Posterior vena cava (tissue), 2 donors: ENCODE measurements around the gene CLIC5. TPM values are rescaled to one million over a fixed set of nuclear protein-coding genes. Genes with fewer than 3 reads are reported as not detected.

Experiments
- DNase-seq: peaks from one replicate; pipeline ENCODE4 v3.0.0-alpha.2; 2020; ENCODE audit warnings: low spot score
- intact Hi-C, 2 donors: fragments of 100-400 bp; cut with DNase I; formaldehyde crosslinking; loops; one replicate each; pipeline versions ENCODE4 v1.14.1 to v1.14.2; 2022 to 2023
- total RNA-seq, 2 donors: library from RNA; stranded (reverse); fragmentation: NEBNext Ultra II Directional; extraction: Animal tissue kit (Norgen Biotek cat#: 25700); gene quantifications; one replicate each; pipeline ENCODE4 v1.2.1, GENCODE V29; 2021
- donor health status: DM: yes; HTN: yes; CAD: no.
- donor health status: DM: yes; HTN: yes; CAD: no.

Gene CLIC5
- total RNA-seq, 2 donors from 2014 or later, result 7.6 to 9.4 TPM

DNA sequence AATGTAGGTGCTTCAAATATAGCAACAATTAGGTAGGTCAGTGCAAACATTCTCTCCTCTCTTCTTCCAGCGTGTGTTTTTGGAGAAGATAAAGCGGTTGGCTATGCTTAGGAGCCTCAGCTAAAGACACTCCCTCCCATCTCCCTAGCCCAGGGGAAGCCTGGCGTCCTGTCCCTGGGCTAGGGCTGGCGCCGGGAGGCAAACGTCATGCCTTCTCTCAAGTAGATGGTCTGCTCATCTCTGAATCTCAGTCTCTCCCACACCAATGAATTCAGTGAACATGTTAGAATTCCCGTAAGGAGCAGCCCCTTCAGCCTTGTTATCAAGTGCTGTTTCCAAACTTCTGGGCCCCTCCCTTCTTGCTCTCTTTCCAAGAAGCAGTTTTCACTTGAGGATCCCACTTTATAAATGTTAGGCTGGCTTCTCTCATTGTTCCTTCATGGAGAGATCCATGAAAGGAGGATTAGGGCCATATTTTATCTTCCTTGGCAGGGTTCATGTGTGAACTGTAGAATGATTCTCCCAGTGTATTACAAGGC lies 142.8 kb downstream of the CLIC5 start:
- intact Hi-C loops, result no loop called here
- DNase-seq, result no peak

DNA sequence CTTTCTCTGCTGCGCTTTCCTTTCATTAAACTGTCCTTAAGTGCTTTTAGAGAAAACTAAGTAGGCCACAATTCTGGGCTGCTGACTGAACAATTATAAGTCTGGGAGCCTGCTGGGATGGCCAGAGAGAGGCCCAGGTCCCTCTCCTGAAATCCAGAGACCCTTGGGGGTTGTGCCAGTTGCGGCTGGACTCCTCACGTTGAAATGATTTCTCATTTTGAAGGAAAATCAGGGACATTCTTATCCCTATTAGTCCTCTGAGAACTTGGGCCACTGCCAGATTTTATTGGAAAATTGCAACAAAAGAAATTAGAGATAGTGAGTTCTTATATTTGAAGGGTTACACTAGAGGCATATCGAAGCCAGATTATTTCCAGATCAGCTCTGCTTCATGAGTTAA lies 145.1 kb downstream of the CLIC5 start:
- intact Hi-C loops, result no loop called here
- DNase-seq, result no peak

DNA sequence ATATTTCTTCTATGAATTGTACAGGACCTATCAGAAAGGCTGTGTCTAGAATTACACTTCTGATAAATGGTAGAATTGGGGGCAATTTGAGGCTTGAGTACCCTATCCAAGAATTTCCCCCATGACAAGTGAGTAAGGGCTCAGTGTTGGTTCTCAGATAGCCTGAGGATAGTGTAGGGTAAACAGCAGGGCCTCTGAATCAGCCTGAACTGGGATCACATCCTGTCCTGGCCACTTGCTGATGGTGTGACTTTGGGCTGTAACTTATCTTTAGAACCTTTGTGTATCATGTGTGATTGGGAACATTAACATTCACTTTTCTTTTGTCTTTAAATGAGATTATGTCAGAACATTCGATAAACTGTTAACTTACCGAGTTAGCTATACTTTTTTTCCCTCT lies 151.0 kb downstream of the CLIC5 start:
- intact Hi-C loops, result no loop called here
- DNase-seq, result no peak

DNA sequence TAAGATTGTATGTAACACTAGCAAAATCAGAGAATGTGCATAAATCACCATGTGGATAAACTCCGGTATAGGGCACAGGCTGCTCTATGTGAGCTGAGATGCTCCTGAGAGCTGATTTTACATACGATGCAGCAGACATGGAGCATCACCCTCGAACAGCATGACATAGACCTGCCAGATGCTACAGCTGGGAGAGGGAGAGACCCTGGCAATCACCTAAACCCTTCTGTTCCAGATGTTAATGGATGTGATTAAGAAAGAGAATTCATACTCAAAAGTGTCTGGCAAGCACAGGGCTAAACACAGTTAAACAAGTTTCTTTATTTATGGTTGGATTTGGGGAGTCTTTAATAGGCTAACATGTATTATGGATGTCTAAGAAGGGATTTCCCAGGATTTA lies 157.0 kb downstream of the CLIC5 start:
- intact Hi-C loops, result no loop called here
- DNase-seq, result no peak

DNA sequence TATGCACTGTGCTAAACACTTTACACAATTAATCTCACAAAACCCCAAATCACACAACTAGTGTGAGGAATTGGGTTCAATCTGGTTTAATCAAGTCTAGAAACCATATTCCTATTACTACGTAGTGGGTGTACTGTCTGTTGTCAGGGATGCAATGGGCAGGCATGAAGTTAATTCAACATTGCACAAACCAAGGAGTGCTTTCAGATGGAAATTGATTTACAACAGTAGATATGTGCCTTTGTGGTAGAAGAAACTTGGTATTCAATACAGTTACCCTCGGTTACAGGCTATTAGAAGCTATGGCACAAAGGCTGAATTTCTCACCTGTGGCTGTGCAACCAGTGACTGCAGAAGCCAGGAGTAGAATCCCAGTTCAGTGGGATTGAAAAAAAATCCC lies 157.8 kb downstream of the CLIC5 start:
- no peak for DNase-seq
- intact Hi-C loops, result no loop called here

DNA sequence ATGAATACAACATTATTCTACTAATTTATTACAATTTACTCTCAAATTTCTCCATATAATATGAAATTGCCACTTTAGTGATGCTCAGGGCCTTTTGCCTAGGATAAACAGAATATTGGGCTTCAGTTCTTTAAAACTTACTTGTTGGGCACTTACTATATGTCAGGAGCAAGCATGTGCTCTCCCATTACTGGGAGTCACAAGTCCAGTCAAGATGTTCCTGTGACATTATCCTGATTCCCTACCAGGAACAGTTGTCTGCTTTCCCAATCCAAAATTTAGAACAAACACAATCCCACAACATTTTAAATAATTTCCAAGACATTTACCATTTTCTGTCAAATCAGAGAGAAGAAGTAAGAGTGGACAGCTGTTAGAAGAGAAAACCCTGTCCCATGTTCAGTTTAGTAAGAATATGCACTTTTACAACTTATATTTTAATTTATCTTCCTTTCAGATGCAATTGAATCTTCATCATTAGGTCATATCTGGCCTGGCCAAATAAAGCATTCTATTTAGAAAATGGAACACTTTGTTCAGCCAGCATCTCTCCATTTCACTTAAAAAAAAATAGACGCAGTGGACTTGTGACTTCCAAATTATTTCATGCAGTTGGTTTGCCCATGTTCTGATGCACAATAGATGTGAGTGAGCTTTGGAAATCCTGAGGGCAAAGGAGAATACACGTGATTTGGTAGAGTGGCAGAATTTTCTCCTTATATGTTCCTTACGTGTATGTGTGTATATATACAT lies 159.8 kb downstream of the CLIC5 start:
- intact Hi-C loops, result no loop called here
- no peak for DNase-seq

DNA sequence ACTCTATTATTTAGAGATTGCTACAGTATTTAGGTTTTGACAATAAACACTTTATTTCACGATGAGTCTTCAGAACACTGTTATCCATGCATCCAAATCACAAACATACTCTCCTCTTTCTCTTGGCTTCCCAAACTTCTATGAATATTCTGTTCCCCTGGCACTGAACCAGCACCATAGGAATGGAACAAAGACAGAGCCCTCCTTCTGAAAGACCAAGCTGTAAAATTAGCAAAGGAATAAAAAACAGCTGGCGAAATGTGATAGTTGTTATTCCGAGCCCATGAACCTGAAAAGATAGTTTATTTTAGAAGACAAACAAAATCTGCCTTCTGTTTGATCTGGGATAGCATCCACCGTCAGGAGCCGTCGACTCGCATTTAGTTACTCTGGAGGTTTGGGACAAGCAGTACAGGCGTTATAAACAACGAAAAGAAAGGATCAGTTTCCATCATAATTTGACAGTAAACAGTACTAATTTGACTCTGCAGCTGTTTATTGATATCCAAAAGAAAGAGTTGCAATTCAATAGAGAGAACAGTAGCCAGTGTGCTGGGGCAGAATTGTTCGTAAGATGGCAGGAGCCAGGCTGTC lies 161.4 kb downstream of the CLIC5 start:
- DNase-seq, result no peak
- intact Hi-C loops, result no loop called here

DNA sequence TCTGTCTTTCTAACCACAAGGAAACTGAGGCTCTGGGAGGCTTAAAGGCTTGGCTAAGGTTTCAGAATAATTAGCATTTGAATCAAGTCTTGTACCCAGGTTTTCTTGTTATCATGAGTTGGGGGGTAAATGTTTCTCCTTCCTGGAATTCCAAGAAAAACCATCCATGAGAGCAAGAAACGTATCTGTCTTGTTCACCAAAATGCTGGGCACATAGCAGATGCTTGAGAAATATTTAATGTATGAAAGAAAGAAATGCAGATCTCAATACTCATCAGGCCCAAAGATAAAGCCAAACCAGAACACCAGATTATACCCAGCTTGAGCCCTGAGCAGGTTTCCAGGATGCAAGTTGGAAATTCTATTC lies 164.6 kb downstream of the CLIC5 start:
- intact Hi-C loops, result no loop called here
- DNase-seq, result no peak

DNA sequence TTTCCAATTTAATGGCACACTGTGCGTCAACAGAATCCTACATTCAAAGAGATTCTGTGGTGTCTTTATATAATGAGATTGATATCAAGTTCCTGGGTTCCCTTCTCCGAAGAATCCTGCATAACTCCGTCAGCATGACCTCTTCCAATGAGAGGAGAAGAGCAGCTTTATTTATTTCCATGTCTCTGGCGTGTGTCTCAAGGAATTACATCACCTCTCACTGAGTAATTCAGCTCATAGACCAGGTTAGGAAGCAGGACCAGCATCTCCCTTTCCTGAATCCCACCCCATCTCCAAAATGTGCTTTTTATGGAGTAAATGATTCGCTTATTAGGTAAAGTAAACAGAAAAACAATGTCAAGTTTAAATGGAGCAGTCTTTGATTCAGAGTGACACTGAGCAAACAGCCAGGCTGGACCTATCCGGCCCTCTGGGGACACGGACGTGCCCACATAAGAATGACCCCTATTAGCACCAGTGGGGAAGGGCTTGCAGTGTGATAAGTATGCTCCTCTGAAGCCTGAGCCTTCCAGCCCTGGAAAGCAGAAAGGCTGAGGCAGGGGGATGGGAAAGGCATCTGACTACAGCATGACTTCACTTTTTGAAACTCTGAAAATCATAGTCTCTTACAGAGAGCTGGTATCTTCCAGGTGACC lies 165.2 kb downstream of the CLIC5 start:
- intact Hi-C loops, result no loop called here

DNA sequence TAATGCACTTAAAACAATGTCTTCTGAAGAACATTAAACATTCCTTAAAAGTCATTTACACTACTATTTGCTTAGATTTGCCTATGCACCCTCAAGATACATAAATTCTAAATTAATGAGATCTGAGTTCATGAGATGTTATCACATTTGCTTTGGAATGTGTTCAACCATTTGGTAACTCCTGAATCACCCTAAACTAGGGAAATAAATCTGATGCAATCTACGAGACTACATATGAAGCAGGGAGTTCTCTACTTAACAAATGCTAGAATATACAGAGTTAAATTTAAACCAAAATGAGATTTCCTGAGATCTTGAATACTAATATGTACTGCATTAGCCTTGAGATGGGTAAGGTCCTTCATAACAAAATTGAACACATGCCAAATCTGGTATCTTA lies 170.1 kb downstream of the CLIC5 start:
- DNase-seq, result no peak

More for the DNA sequence above, 165.2 kb downstream of the CLIC5 start:
- no peak for DNase-seq

DNA sequence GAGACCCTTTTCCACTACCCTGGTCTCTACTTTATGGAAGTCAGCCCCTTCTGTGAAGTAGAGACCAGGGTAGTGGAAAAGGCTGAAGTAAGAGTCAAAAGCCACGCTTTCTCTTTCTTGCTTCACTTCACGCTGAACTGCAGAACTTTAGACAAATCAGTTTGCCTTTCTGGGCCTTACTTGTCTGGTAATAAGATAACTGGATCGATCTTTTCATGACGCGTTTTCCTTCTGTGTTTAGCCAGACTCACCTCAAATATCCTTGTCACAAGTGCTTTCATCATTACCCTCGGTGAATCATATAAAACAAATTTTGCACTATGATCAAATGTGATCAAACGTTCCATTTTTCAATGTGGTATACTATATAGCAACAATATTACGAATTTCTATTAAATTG lies 170.7 kb downstream of the CLIC5 start:
- intact Hi-C loops, result no loop called here
- no peak for DNase-seq

More for the DNA sequence above, 170.1 kb downstream of the CLIC5 start:
- intact Hi-C loops, result no loop called here

DNA sequence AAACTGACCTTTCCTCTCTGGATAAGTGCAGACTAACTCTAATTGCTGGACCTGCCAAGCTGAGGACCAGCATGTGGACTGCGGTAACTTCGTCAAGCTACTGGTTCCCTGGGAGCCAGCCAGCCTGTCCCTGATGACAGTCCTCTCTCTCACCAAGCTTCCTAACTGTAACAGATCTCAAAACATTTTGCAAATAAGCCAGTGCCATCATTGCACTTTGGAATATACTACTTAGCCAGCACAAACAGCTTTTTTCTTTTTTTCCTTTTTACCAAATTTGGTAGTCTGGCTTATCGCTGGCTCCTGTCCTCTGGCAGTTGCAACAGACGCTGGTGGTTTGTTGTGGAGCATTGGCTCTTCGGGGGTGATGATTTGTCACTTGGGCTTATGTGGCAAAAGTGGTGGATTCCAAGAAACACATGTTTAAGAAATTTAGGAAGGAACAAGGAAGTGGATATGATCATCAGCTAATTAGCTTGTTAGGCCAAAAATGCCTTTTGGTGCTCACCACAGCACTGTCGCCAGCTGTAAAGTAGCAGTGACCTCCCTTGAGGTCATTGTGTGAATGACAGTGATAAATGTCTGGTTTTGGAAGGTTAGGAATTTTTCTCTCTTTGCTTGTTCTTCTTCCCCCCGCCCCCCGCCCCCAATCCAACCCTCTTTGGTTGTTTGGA lies 171.7 kb downstream of the CLIC5 start:
- DNase-seq, result no peak
- intact Hi-C loops, result no loop called here

DNA sequence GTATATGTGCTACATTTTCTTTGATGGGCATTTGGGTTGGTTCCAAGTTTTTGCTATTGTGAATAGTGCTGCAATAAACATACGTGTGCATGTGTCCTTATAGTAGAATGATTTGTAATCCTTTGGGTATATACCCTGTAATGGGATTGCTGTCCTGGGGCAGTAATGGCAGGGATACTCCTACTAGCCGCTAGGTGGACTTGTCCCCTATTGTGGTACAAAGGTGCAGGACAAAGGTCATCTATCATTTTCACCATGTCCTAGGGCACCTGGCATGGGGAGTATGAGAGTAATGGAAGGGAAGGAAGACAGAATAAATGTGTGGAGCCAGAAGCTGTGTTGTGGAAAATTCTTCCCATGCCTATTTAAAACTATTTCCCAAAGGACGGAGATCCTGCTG lies 174.6 kb downstream of the CLIC5 start:
- DNase-seq, result no peak
- intact Hi-C loops, result no loop called here

DNA sequence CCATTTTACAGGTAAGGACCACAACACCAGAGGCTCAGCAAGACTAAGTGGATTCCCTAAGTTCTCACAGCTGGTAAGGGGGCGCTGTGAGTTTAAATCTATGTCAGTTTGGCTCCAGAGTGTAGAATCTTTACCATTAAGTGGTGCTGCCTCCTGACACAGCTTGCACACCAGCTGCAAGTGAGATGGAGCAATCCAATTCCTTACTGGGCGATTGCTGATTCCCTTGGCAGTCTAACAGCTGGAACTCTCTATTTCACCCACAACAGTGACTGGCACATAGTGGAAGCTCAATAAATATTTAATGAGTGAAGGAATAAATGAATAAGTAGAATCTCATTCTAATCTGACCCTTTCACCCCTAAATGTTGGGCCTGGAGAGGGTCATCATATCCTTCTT lies 176.7 kb downstream of the CLIC5 start:
- intact Hi-C loops, result no loop called here
- no peak for DNase-seq

DNA sequence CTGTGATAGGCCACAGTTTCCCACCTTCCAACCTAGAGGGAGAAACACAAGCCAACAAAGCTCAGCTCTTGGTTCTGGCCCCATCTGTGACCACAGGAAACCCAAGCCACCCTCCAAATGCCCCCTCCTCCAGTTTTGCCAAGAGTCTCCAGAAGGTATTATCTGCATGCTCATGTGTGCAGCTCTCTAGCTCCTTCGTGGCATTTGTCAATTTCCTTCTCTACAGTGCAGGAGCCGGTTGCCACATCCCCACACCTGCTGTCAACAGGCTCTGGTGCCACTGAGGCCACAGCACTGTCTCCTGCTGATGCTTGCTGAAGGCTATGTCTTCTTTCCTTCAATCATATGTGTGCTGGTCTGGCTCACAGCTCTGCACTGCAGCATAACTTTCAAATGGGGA lies 177.2 kb downstream of the CLIC5 start:
- intact Hi-C loops, result no loop called here
- no peak for DNase-seq

DNA sequence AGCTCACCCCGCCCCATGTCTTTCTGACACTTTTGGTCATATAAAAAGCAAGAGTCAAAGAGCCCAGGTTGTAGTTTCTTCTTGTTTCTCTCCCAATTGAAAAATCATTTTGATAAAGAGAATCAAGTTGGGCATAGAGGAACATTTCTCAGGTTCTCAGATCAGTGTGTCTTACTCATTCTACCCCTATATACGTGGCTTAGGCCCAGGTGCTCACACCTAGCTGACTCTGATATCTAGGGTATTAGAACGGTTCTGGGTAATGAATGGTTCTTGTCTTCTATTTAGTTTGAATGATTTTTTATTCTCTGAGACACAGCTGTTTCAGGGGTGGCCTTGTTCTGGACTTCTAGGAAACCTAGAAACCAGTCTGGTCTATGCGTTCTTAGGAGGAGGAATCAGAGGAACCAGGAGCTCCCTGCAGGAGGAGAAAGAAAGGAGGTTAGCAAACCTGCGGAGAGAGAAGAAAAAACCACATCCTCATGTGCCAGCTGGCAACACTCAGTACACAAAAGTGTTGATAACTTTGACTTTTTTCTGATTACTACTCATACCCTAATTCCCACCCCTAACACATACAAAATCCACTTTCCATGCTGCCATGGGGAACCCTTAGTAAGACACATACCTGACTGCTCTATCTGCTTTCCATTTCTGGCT lies 178.0 kb downstream of the CLIC5 start:
- intact Hi-C loops, result no loop called here
- DNase-seq, result no peak

DNA sequence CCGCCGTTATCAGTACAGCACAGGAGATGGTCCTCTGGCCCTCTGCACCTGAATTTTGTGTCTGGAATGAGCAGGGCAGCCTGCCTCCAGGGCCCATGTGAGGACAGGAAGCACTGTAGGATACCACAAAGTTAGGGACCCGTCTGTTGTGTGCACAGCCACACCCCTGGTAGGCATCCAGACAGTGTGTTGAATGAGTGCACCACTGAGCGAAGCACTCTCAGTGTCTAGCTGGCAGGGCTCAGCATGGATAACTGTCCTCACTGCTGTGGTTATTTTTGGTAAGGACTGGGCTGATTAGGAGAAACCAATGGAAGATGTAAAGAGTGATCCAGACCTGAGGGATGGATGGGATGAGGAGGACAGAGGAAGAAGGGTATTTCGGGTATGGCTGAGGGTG lies 178.7 kb downstream of the CLIC5 start:
- DNase-seq, result no peak
- intact Hi-C loops, result no loop called here

DNA sequence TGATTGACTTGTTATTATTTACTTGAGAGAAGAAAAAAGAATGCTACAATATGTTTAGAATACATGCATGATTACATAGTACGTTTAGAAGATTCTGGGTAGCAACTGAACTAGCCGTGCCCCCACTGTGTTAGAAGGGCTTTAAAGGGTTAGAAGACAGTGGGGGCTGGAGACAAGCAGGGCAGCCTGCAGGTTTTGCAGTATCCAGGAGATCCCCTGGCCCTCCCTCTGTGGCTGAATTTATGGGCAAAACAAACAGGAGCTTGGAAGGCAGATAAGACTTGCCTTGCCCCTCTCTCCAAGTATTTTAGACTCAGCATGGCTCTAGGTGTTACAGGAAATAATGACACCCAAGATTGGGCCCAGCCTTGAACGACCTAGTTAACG lies 179.2 kb downstream of the CLIC5 start:
- no peak for DNase-seq
- intact Hi-C loops, result no loop called here

DNA sequence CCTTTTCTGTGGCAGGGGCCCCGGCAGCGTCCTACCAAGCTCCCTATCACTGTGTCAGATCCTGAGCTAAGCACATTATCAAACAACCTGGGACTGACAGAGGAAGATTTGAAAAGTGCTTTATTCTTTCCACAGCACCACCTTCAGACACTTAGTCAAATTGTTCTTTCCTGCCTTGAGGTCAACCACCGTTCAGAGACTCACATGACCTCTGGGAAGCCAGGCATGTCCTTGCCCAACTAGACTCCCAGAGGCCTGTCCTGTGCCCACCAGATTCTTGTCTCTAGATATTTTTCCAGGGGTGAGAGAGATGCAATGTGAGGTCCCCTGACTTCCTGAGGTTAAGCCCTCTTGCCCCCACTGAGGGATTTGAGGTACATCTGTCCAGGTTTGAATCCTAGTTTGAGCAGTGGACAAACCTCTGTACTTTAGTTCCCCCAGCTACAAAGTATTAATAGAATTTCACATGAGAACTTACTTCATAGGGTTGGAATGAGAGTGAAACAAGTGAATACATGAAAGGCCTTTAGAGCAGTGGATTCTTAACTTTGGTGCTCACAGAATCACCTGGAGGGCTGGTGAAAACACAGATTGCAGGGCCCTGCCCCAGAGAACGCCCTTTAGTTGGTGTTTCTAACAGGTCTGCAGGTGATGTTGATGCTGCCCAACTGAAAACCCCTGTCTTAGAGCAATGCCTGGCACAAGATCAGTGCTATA lies 179.8 kb downstream of the CLIC5 start:
- intact Hi-C loops, result no loop called here
- no peak for DNase-seq
